GM06990 (cell line): Measurements from ENCODE around the gene CSMD2.

Source experiments
- DNase-seq: peaks from one replicate; pipeline ENCODE4 v3.0.0-alpha.2; 2011; ENCODE audit not compliant: insufficient read length; ENCODE audit errors: extremely low read depth
- H3K27me3 ChIP-seq: replicated peaks from 2 replicates; pipeline ENCODE4 v1.6.0; 2011; ENCODE audit warnings: low read length; ENCODE audit not compliant: control insufficient read depth, insufficient read depth
- H3K36me3 ChIP-seq: 2 replicates; pipeline ENCODE4 v1.5.1; 2011; ENCODE audit warnings: low read length; ENCODE audit not compliant: control insufficient read depth, insufficient read depth
- H3K4me3 ChIP-seq: replicated peaks from 2 replicates; pipeline ENCODE4 v1.5.1; 2011; ENCODE audit warnings: low read depth, mild to moderate bottlenecking, control low read depth, low read length
- CTCF ChIP-seq: IDR thresholded peaks from 2 replicates; pipeline ENCODE4 v1.5.1; 2011; ENCODE audit warnings: low read length, control low read depth, mild to moderate bottlenecking, inconsistent platforms; ENCODE audit not compliant: insufficient read depth, poor library complexity, severe bottlenecking

The CSMD2 gene

GRCh38 chr1:33608825-33609400 is 556.1 kb downstream of the CSMD2 start:
- H3K27me3 ChIP-seq, result peaks cover 2% of the 10 kb centered on the region; the same call in 1 of the 2 replicates
- no peak for TF ChIP-seq CTCF
- no peak overlapping the region for H3K4me3 ChIP-seq
- DNase-seq, result no peak
- H3K36me3 ChIP-seq, result no peaks in the 10 kb centered on the region

GRCh38 chr1:33607444-33608005 is 557.5 kb downstream of the CSMD2 start:
- H3K4me3 ChIP-seq, result no peak overlapping the region
- no peak for TF ChIP-seq CTCF
- DNase-seq, result no peak
- H3K36me3 ChIP-seq, result no peaks in the 10 kb centered on the region
- H3K27me3 ChIP-seq, result no peaks in the 10 kb centered on the region; the same call in 1 of the 2 replicates

- H3K36me3 ChIP-seq, result no peaks in the 10 kb centered on the region
- no peak for DNase-seq
- TF ChIP-seq CTCF, result no peak
These were observed 558.8 kb downstream of the CSMD2 start for GRCh38 chr1:33606272-33606671.

GRCh38 chr1:33602271-33602670 is 562.8 kb downstream of the CSMD2 start:
- no peaks in the 10 kb centered on the region; the same call in 1 of the 2 replicates for H3K27me3 ChIP-seq
- DNase-seq, result no peak
- H3K4me3 ChIP-seq, result no peak overlapping the region
- H3K36me3 ChIP-seq, result no peaks in the 10 kb centered on the region
- TF ChIP-seq CTCF, result no peak

More at GRCh38 chr1:33606272-33606671, 558.8 kb downstream of the CSMD2 start:
- Histone ChIP-seq H3K27me3 (no peaks in the 10 kb centered on the region; the same call in 1 of the 2 replicates), H3K4me3 (no peak overlapping the region)

- no peak for DNase-seq
These were observed 563.3 kb downstream of the CSMD2 start for GRCh38 chr1:33601751-33602150.

More at GRCh38 chr1:33601751-33602150, 563.3 kb downstream of the CSMD2 start:
- H3K27me3 ChIP-seq, result no peaks in the 10 kb centered on the region; the same call in 1 of the 2 replicates
- no peak for TF ChIP-seq CTCF
- H3K36me3 ChIP-seq, result no peaks in the 10 kb centered on the region
- no peak overlapping the region for H3K4me3 ChIP-seq
